Panc1 (cell line): ENCODE data around the gene SUCLG2.

Experiments
- CTCF ChIP-seq: fragments of 450-650 bp; IDR thresholded peaks from 2 replicates; pipeline ENCODE4 v1.5.1; 2017; ENCODE audit warnings: mild to moderate bottlenecking
- POLR2AphosphoS5 ChIP-seq: IDR thresholded peaks from 2 replicates; pipeline ENCODE4 v1.6.1; 2012; ENCODE audit warnings: mild to moderate bottlenecking, low read depth, low read length, moderate library complexity
- SIN3A ChIP-seq: IDR thresholded peaks from 2 replicates; pipeline ENCODE4 v1.6.1; 2012; ENCODE audit warnings: low read depth, mild to moderate bottlenecking, low read length, moderate library complexity, borderline replicate concordance; ENCODE audit not compliant: insufficient read depth
- TCF7L2 ChIP-seq: IDR thresholded peaks from 2 replicates; pipeline ENCODE4 v1.6.1; 2011; ENCODE audit warnings: mild to moderate bottlenecking, low read depth, low read length, inconsistent platforms
- TF ChIP-seq, protein P1 (sequence below), 2 experiments: IDR thresholded peaks; 2 replicates each; pipeline ENCODE4 v1.6.1; 2011 to 2012; ENCODE audit warnings: low read depth in 2 of 2, control low read depth in 1 of 2, low read length in 1 of 2, mild to moderate bottlenecking in 1 of 2, moderate library complexity in 1 of 2; ENCODE audit not compliant: insufficient read depth in 1 of 2

DNA sequence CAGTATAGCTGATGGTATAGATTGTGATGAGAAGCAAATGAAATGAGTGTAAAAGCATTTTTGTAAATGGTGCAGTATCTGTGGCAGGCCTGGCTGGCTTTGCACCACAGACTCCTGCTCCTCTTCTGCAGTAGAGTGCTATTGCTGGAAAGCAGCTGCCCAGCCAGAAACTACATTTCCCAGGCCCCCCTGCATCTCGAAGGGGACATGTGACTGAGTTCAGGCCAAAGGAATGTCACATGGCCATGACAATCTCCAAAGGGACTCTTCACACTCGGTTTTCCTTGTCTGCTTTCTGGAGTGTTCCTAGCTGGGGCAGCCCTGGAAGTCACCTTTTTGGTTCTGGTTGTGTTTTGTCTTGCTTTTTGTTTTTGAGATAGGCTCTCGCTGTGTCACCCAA lies 277.1 kb downstream of the SUCLG2 start:
- no peak for TF ChIP-seq CTCF
- no peak for TF ChIP-seq TCF7L2
- no peak for TF ChIP-seq POLR2AphosphoS5
- TF ChIP-seq, protein P1, sequence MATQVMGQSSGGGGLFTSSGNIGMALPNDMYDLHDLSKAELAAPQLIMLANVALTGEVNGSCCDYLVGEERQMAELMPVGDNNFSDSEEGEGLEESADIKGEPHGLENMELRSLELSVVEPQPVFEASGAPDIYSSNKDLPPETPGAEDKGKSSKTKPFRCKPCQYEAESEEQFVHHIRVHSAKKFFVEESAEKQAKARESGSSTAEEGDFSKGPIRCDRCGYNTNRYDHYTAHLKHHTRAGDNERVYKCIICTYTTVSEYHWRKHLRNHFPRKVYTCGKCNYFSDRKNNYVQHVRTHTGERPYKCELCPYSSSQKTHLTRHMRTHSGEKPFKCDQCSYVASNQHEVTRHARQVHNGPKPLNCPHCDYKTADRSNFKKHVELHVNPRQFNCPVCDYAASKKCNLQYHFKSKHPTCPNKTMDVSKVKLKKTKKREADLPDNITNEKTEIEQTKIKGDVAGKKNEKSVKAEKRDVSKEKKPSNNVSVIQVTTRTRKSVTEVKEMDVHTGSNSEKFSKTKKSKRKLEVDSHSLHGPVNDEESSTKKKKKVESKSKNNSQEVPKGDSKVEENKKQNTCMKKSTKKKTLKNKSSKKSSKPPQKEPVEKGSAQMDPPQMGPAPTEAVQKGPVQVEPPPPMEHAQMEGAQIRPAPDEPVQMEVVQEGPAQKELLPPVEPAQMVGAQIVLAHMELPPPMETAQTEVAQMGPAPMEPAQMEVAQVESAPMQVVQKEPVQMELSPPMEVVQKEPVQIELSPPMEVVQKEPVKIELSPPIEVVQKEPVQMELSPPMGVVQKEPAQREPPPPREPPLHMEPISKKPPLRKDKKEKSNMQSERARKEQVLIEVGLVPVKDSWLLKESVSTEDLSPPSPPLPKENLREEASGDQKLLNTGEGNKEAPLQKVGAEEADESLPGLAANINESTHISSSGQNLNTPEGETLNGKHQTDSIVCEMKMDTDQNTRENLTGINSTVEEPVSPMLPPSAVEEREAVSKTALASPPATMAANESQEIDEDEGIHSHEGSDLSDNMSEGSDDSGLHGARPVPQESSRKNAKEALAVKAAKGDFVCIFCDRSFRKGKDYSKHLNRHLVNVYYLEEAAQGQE (IDR thresholded peaks at IDR 0.05; ENCODE audit: insufficient read depth in 1 of 2, low read depth in 2 of 2, low read length in 1 of 2) = no peak
- TF ChIP-seq SIN3A = no peak
